DOHH2 (cell line): Measurements from ENCODE around the gene SMARCD3.

ENCODE experiments used
- H3F3A ChIP-seq: fragments of 200-600 bp; sonication (generic), shearing (Covaris generic); 2 replicates; pipeline ENCODE4 v1.6.0; 2016; ENCODE audit warnings: antibody characterized with exemption, mild to moderate bottlenecking; ENCODE audit not compliant: control insufficient read depth, insufficient read depth
- H3K27ac ChIP-seq: fragments of 200-600 bp; sonication (generic); 2 replicates; pipeline ENCODE4 v1.5.1; 2014; ENCODE audit warnings: low read depth, mild to moderate bottlenecking, low read length, moderate library complexity
- H3K27me3 ChIP-seq: fragments of 200-600 bp; sonication (generic); 2 replicates; pipeline ENCODE4 v1.6.1; 2014; ENCODE audit warnings: mild to moderate bottlenecking, low read length, mixed read lengths; ENCODE audit not compliant: control insufficient read depth
- H3K36me3 ChIP-seq: fragments of 200-600 bp; sonication (generic); 2 replicates; pipeline ENCODE4 v1.6.1; 2014; ENCODE audit warnings: mild to moderate bottlenecking, low read length, moderate library complexity, mixed read lengths; ENCODE audit not compliant: control insufficient read depth
- H3K4me1 ChIP-seq: fragments of 200-600 bp; sonication (generic); 2 replicates; pipeline ENCODE4 v1.6.1; 2014; ENCODE audit warnings: mild to moderate bottlenecking, low read length, mixed read lengths; ENCODE audit not compliant: control insufficient read depth
- H3K4me2 ChIP-seq: fragments of 200-600 bp; sonication (generic); 2 replicates; pipeline ENCODE4 v1.6.0; 2014; ENCODE audit warnings: mild to moderate bottlenecking, low read length, moderate library complexity
- H3K4me3 ChIP-seq: fragments of 200-600 bp; sonication (generic); 2 replicates; pipeline ENCODE4 v1.5.1; 2014; ENCODE audit warnings: mild to moderate bottlenecking, low read length, mixed read lengths
- H3K79me2 ChIP-seq: fragments of 200-600 bp; sonication (generic); 2 replicates; pipeline ENCODE4 v1.6.1; 2014; ENCODE audit warnings: mild to moderate bottlenecking, low read length, mixed read lengths; ENCODE audit not compliant: control insufficient read depth
- H3K9me2 ChIP-seq: fragments of 200-600 bp; sonication (generic); replicated peaks from 2 replicates; pipeline ENCODE4 v1.6.1; 2014; ENCODE audit warnings: mild to moderate bottlenecking, low read length, mixed read lengths; ENCODE audit not compliant: control insufficient read depth
- H3K9me3 ChIP-seq: fragments of 200-600 bp; sonication (generic); 2 replicates; pipeline ENCODE4 v1.6.1; 2014; ENCODE audit warnings: antibody characterized with exemption, low read length, mixed read lengths; ENCODE audit not compliant: control insufficient read depth, insufficient read depth
- H4K20me1 ChIP-seq: fragments of 200-600 bp; sonication (generic); 2 replicates; pipeline ENCODE4 v1.6.0; 2014; ENCODE audit warnings: low read depth, mild to moderate bottlenecking, antibody characterized with exemption, low read length, moderate library complexity; ENCODE audit not compliant: control insufficient read depth, insufficient read depth
- EZH2phosphoT487 ChIP-seq: fragments of 200-600 bp; sonication (generic); IDR thresholded peaks from 2 replicates; pipeline ENCODE4 v1.6.1; 2017; ENCODE audit warnings: borderline replicate concordance, mild to moderate bottlenecking, antibody characterized with exemption, low read length, moderate library complexity, mixed read lengths
- TF ChIP-seq, protein P1 (sequence below): fragments of 200-600 bp; sonication (generic); IDR thresholded peaks from one replicate; pipeline ENCODE4 v1.5.1; 2014; ENCODE audit warnings: antibody characterized with exemption, mild to moderate bottlenecking, low read depth, low read length; ENCODE audit not compliant: poor library complexity, severe bottlenecking

Gene SMARCD3

DNA sequence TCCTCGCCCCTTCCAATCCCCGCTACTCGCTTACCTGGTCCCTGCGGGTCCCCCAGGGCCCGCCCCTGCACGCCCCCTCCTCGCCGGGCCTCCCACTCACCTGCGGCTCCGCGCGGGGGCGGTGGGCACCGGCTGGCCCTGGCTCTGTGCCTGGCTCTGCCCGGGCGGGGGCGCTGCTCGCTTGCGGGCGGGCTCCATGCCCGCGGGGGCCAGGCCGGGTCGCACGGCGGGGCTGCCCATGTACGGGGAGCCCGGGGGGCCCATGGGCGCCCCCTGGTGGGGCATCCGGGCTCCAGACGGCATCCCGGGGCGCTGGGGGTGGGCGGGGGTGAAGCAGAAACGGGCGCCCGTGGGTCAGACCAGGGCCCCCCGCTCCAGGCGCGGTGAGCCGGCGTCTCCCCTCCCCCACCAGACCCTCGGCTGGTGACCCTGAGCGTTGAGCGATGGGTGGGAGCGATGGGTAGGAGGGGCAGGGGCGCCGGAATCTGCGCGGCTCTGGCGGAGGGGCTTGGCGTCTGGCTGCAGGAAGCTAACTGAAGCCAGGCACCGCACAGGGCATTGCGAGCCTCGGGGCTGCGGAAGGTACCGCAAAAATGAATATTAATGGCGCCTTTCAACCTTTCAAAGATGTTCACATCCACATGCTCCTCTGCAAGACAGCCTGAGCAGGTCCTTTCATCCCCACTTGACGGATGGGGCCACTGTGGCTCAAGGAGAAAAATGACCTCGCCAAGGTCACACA is 3.0 kb downstream of the SMARCD3 start:
- peaks cover 10% of the 10 kb centered on the region; the same call in 1 of the 2 replicates for H4K20me1 ChIP-seq
- TF ChIP-seq, protein P1, sequence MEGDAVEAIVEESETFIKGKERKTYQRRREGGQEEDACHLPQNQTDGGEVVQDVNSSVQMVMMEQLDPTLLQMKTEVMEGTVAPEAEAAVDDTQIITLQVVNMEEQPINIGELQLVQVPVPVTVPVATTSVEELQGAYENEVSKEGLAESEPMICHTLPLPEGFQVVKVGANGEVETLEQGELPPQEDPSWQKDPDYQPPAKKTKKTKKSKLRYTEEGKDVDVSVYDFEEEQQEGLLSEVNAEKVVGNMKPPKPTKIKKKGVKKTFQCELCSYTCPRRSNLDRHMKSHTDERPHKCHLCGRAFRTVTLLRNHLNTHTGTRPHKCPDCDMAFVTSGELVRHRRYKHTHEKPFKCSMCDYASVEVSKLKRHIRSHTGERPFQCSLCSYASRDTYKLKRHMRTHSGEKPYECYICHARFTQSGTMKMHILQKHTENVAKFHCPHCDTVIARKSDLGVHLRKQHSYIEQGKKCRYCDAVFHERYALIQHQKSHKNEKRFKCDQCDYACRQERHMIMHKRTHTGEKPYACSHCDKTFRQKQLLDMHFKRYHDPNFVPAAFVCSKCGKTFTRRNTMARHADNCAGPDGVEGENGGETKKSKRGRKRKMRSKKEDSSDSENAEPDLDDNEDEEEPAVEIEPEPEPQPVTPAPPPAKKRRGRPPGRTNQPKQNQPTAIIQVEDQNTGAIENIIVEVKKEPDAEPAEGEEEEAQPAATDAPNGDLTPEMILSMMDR: peak; percentile 76
- no peak for TF ChIP-seq EZH2phosphoT487

DNA sequence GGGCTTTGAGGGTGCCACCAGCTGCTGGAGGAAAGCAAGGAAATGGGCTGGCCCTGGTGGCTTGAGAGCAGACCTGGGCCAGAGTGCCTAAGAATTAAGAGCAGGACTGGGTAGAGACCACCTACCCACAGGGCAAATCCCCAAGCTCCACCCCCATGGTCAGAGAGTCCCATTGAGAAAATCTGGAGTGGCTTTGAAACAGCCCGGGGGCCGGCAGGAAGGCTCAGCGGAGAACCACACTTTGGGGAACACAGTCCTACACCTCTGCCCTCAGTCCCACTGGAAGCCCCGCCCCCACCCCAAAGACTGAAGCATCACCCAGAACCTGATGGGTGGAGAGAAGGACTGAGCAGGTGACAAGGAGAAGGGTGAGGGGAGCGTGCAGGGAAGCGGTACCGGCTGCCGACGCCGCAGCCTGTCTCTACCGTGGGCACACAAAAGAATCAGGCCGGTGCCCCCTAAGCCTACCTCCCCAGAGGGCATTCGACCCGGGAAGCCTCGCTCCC is 3.6 kb downstream of the SMARCD3 start:
- Histone ChIP-seq H3K4me1 (peaks cover 40% of the 10 kb centered on the region), H3K9me2 (no peaks in the 10 kb centered on the region), H3K4me2 (peak overlapping the region; percentile 82), H3K27ac (no peak overlapping the region), H3F3A (no peaks in the 10 kb centered on the region), H3K36me3 (no peaks in the 10 kb centered on the region), H3K79me2 (no peaks in the 10 kb centered on the region), H3K4me3 (peak overlapping the region; percentile 59), H3K27me3 (peaks cover 58% of the 10 kb centered on the region), H4K20me1 (peaks cover 10% of the 10 kb centered on the region; the same call in 1 of the 2 replicates), H3K9me3 (no peaks in the 10 kb centered on the region)
- TF ChIP-seq, protein P1: no peak
- no peak for TF ChIP-seq EZH2phosphoT487

More for the DNA sequence above, 3.0 kb downstream of the SMARCD3 start:
- Histone ChIP-seq H3K4me2 (peak overlapping the region; percentile 82), H3F3A (no peaks in the 10 kb centered on the region), H3K79me2 (no peaks in the 10 kb centered on the region), H3K27ac (no peak overlapping the region), H3K4me1 (peaks cover 40% of the 10 kb centered on the region), H3K9me3 (no peaks in the 10 kb centered on the region), H3K27me3 (peaks cover 65% of the 10 kb centered on the region), H3K4me3 (peak overlapping the region; percentile 59), H3K36me3 (no peaks in the 10 kb centered on the region), H3K9me2 (no peaks in the 10 kb centered on the region)

DNA sequence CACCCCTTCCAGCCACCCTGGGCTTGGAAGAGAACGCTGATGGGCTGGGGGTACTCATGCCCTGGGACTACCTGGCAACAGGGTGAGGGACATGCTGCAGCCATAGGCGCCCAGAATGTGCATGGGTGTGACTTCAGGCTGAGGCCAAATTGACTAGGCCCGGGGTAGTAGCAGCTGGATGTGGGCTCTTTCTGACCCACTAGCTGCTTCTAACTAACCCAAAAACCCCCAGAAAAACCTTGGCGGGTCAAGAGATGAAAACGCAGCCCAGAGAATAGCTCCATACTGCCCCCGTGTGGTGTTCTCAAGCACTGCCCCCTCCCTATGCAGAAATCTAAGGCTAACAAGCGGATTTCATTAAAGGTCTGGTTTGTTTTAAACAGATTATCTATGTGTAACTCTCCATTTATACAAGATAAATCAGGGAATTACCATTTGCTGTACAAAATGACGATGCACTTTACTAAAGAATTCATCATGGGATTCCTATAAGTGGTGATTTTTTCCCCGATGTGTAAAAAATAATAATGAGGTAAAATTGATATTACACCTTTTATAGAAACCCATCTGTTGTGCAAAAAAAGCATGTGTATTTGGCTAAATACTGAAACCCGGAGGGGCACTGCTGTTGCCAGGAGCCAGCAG is 4.2 kb downstream of the SMARCD3 start:
- Histone ChIP-seq H3K4me3 (peak overlapping the region; percentile 59; the same call in 1 of the 2 replicates), H3K4me1 (peaks cover 38% of the 10 kb centered on the region)

More for the DNA sequence above, 4.2 kb downstream of the SMARCD3 start:
- H3K9me3 ChIP-seq: no peaks in the 10 kb centered on the region
- no peaks in the 10 kb centered on the region for H3K79me2 ChIP-seq
- no peak for TF ChIP-seq EZH2phosphoT487
- TF ChIP-seq, protein P1: peak; percentile 98
- H3F3A ChIP-seq: no peaks in the 10 kb centered on the region
- H4K20me1 ChIP-seq: peaks cover 10% of the 10 kb centered on the region; the same call in 1 of the 2 replicates
- no peaks in the 10 kb centered on the region for H3K36me3 ChIP-seq
- no peaks in the 10 kb centered on the region for H3K9me2 ChIP-seq
- H3K27me3 ChIP-seq: peaks cover 52% of the 10 kb centered on the region
- peak overlapping the region; percentile 82 for H3K4me2 ChIP-seq
- H3K27ac ChIP-seq: no peak overlapping the region
